Measurements from ENCODE around the gene THAP3.

THAP3 gene, protein sequence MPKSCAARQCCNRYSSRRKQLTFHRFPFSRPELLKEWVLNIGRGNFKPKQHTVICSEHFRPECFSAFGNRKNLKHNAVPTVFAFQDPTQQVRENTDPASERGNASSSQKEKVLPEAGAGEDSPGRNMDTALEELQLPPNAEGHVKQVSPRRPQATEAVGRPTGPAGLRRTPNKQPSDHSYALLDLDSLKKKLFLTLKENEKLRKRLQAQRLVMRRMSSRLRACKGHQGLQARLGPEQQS

DNA sequence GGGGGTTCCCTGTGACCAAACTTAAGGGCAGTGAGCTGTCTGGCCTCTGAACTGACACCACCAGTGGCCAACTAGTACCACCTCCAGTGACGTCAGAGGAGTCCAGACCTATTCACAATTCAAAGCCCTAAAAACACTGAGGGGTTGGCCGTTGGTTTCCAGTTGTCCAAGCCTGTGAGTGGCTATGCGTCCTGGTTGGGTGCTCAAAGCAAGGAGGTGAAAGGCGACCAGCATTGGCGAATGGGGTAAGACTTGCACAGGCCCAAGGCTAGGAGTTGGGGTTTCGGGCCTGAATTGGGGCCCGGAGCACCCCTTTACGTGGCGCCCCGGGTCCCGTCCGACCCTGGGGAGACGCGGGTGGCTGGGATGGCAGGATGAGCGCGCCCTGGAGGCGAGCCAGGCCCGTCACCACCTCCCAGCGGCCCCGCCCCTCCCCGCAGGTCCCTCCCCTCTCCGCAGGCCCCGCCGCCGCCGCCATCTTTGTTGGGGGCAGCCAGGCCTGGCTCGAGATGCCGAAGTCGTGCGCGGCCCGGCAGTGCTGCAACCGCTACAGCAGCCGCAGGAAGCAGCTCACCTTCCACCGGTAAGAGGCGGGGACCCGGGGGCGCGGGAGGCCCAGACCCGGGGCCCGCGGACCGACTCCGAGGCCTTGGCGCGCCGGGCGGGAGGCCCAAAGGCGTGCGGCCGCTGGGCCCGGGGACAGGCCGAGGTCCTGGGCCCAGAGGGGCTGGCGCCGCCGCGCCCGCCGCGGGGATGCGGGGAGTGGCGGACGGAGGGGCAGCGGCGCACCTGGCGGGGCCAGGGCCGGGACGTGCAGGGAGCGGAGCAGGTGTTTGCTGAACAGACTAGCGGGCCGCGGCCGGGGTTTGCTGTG is at the start of gene THAP3:
TSS of gene THAP3 (plus strand) at position 159 of the 874 bp plus-strand sequence. CDS start at position 510, 351 bp downstream.
- DNase-seq (ENCODE audit: low spot score): peak; percentile 78

DNA sequence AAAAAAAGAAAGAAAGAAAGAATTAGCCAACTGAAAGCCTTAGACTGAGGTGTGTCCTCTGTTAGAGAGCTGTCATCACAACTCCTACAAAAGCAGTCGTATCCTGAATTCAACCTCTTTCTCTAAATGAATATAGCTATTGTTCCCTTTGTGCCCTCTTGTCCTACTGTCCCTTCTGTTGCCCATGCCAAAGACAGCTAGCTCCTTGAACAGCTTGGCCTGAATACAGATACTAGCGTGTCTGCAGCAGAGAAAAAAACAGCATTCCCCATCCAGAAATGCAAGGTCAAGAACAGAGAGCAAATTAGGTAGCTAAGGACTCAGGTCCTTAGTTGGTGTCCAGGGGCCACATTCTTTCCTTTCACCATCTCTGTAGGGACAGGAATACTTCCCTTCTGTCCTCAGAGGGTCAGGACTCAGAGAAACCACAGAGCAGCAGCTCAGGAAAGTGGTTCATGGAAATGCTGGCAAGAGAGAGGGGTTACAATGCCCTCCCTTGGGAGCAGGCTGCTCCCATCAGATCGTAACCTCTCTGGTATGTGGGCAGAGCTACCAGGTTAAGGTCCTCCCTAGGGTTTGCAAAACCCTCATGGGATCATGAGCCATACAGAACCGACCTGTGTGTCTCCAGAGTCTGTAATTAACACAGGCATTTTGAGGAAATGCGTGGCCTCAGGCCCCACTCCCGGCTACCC is 46.7 kb upstream of the THAP3 start:
- DNase-seq (ENCODE audit: low spot score): no peak

DNA sequence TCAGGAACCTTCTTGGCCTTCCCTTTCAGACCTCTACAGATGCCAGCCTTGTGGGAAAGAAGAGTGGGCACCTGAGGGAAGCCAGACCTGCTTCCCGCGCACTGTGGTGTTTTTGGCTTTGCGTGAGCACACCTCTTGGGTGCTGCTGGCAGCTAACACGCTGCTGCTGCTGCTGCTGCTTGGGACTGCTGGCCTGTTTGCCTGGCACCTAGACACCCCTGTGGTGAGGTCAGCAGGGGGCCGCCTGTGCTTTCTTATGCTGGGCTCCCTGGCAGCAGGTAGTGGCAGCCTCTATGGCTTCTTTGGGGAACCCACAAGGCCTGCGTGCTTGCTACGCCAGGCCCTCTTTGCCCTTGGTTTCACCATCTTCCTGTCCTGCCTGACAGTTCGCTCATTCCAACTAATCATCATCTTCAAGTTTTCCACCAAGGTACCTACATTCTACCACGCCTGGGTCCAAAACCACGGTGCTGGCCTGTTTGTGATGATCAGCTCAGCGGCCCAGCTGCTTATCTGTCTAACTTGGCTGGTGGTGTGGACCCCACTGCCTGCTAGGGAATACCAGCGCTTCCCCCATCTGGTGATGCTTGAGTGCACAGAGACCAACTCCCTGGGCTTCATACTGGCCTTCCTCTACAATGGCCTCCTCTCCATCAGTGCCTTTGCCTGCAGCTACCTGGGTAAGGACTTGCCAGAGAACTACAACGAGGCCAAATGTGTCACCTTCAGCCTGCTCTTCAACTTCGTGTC is 45.9 kb upstream of the THAP3 start:
- no peak for DNase-seq (ENCODE audit: low spot score)

DNA sequence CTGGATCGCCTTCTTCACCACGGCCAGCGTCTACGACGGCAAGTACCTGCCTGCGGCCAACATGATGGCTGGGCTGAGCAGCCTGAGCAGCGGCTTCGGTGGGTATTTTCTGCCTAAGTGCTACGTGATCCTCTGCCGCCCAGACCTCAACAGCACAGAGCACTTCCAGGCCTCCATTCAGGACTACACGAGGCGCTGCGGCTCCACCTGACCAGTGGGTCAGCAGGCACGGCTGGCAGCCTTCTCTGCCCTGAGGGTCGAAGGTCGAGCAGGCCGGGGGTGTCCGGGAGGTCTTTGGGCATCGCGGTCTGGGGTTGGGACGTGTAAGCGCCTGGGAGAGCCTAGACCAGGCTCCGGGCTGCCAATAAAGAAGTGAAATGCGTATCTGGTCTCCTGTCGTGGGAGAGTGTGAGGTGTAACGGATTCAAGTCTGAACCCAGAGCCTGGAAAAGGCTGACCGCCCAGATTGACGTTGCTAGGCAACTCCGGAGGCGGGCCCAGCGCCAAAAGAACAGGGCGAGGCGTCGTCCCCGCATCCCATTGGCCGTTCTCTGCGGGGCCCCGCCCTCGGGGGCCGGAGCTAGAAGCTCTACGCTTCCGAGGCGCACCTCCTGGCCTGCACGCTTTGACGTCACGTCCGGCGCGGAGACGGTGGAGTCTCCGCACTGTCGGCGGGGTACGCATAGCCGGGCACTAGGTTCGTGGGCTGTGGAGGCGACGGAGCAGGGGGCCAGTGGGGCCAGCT is 45.1 kb upstream of the THAP3 start, which contains the start of gene ZBTB48:
TSS of gene ZBTB48 (plus strand) at position 621 of the 745 bp plus-strand sequence. CDS start 616 bp downstream, outside the sequence.
- peak; percentile 97 for DNase-seq (ENCODE audit: low spot score)

DNA sequence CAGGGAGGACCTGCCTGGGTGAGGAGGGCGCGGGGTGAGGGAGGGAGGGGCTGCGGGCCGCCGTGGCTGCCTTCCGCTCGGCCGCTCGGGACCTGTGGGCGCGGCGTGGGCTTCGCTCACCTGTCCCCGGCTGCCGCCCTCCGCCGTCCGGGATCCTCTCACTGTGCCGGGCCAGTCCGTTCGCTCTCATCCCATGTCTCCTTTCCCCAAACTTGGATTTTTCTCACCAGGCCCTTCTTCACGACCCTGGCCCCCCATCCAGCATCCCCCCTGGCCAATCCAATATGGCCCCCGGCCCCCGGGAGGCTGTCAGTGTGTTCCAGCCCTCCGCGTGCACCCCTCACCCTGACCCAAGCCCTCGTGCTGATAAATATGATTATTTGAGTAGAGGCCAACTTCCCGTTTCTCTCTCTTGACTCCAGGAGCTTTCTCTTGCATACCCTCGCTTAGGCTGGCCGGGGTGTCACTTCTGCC is 44.5 kb upstream of the THAP3 start:
- no peak for DNase-seq (ENCODE audit: low spot score)

DNA sequence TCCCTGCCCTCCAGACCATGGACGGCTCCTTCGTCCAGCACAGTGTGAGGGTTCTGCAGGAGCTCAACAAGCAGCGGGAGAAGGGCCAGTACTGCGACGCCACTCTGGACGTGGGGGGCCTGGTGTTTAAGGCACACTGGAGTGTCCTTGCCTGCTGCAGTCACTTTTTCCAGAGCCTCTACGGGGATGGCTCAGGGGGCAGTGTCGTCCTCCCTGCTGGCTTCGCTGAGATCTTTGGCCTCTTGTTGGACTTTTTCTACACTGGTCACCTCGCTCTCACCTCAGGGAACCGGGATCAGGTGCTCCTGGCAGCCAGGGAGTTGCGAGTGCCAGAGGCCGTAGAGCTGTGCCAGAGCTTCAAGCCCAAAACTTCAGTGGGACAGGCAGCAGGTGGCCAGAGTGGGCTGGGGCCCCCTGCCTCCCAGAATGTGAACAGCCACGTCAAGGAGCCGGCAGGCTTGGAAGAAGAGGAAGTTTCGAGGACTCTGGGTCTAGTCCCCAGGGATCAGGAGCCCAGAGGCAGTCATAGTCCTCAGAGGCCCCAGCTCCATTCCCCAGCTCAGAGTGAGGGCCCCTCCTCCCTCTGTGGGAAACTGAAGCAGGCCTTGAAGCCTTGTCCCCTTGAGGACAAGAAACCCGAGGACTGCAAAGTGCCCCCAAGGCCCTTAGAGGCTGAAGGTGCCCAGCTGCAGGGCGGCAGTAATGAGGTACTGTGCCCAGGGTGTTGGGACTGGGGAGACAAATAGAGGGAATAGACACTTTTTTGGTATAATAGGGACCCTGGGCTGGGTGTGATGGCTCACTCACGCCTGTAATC is 43.9 kb upstream of the THAP3 start:
- DNase-seq (ENCODE audit: low spot score): no peak

DNA sequence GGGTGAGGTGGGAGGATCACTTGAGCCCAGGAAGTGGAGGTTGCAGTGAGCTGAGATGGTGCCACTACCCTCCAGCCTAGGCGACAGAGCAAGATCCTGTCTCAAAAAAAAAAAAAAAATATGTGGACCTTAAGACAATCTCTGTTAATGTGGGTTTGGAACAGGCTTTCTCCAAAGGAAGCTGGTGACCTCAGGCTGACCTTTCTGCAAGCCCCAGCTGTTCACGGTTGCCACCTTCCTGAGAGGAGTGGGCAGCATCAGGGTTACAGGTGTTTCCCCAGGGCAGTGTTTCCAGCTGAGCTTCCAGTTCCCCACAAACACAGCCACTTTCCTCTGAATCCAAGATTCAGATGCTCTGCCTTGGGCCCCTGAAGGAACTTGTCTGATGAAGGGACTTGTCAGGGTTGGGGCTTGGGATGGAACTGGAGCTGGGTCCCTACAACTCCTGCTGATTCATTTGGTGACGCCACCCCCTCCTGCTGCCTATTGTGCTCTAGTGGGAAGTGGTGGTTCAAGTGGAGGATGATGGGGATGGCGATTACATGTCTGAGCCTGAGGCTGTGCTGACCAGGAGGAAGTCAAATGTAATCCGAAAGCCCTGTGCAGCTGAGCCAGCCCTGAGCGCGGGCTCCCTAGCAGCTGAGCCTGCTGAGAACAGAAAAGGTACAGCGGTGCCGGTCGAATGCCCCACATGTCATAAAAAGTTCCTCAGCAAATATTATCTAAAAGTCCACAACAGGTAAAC is 42.9 kb upstream of the THAP3 start:
- DNase-seq (ENCODE audit: low spot score): peak; percentile 37

DNA sequence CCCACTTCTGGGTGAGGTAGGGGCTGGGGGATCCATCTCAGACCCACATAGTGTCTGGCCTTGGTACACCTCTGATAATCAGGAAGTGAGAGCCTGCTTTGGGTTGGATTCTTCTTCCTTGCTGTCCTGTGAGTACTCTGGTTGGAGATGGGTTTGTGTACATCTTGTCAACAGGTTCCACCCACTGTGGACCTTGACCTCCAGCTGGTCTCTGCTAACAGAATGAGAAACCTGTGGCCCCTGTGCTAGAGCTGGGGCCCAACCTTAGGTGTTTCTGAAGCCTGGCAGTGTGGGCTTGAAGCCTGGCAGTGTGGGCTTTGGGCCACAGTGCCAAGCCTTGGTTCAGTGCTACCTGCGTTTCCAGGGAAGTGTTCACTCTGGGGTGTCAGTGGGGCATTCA is 42.3 kb upstream of the THAP3 start:
- no peak for DNase-seq (ENCODE audit: low spot score)

DNA sequence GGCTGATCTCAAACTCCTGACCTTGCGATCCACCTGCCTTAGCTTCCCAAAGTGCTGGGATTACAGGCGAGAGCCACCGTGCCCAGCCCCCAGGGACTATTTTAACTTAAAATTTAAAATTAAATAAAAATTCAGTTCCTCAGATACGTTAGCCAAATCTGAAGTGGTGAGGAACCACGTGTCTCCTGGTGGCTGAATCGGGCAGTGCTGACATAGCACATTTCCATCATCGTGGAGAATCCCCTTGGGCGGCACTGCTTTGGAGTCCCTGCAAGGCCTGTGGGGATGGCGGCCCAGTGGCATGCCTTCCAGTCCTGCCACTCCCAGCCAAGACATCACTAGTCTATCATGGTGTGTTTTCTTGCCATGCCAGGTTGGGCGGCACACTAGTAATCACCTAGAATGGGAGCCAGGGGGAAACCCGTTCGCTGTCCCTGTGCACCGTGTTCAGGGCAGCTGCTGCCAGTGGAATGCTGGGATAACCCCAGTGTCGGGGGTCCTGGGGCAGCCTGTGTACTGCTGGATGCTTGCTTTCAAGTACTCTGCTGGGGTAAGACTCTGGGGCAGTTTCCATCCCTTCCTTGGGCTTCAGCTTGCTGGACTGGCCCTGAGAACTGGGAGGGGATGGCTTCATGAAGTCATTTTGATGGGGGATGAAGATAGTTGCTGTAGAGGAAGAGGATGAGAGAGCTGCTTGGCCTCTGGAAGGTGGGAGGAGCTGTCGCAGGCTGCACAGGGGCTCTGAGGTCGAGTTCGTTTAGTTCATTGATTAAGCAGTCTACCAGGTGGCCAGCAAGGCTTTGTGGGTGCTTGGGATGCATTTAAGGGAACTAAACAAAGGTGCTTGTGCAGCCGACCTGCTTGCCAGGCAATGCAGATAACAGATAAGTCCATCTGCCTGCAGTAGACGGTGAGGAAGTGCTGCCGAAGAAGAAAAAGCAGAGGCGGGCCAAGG is 40.3 kb upstream of the THAP3 start:
- DNase-seq (ENCODE audit: low spot score): no peak

DNA sequence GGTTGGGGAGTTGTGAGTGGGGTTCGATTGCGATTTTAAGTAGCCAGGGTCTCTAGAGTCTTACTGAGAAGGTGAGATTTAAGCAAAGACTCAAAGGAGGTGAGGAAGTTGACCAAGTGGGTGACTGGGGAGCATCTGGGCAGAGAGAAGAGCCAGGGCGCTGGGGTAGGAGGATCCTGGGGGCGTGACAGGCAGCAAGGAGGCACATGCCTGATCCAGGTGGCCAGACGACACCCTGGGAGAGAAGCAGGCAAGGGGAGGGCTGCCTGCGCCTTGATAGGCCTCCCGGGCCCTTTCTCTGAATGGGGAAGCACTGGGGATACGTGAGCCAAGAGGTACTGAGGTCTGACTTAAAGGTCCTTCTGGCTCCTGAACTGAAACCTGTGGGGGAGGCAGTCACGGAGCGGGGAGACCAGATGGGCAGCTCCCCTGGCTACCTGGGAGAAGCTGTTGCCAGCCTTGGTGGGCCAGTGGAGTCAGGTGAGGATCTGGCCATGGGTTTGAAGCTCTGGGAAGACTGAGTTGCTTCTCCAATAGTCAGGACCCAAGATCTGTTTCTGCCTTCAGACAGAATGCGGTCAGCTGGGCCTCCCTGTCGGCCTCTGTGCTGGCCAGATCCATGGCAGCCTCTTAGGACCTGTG is 39.5 kb upstream of the THAP3 start:
- DNase-seq (ENCODE audit: low spot score): no peak

DNA sequence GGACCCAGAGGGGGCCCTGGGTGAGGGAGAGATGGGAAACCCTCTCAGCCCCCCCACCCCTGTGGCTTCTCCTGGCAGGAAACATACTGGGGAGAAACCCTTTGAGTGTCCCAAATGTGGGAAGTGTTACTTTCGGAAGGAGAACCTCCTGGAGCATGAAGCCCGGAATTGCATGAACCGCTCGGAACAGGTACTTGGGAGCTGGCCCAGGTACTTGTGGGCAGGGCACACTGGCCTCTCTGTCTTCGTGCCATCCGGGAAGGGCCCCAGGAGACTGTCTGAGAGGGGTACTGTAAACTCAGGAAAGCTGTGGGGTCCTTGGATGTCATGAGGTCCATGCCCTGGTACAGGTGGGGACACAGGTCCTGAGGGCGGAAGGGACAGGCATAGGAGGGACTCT is 38.8 kb upstream of the THAP3 start:
- no peak for DNase-seq (ENCODE audit: low spot score)

DNA sequence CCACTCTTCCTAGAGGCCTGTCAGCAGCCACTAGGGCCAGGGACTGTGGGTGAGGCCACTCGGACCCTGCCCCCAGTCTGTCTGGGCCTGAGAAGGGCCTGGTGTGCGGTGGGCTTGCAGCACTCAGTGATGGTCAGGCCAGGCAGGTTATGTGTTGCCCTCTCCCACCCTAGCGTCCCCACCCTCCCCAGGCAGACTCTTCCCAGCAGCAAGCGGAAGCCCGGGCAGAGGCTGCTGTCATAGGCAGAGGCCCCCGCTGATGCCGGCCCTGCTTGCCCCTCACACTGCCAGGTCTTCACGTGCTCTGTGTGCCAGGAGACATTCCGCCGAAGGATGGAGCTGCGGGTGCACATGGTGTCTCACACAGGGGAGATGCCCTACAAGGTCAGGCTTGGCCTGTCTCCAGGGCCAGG is 38.3 kb upstream of the THAP3 start:
- no peak for DNase-seq (ENCODE audit: low spot score)

DNA sequence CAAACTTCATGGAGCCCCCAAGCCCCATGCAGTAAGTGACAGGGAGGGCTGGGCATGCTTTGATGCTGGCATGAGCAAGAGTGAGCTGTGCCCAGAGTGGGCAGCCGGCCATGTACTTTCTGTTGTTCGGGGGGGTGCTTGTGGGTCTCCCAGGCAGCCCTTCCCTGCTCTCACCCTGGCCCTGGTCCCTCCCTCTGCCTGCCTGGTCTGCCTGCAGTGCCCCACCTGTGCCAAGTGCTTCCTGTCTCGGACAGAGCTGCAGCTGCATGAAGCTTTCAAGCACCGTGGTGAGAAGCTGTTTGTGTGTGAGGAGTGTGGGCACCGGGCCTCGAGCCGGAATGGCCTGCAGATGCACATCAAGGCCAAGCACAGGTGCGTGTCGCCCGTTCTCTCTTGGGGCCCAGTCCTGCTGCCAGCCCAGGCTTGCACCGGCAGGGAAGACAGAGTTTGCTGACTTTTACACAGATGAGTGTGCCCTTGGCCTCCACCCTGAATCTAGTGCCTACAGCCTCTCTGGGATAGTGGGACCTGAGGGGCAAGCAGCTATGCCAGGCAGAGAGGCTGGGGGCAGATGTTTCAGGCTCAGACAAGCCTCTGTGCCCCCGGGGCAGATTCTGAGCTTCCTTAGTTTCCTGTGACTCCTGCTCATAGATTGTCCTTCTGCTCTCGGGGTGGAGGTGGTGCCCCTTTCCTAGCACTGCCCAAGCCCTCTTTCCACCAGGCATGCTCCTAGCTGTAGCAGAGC is 37.2 kb upstream of the THAP3 start:
- no peak for DNase-seq (ENCODE audit: low spot score)

DNA sequence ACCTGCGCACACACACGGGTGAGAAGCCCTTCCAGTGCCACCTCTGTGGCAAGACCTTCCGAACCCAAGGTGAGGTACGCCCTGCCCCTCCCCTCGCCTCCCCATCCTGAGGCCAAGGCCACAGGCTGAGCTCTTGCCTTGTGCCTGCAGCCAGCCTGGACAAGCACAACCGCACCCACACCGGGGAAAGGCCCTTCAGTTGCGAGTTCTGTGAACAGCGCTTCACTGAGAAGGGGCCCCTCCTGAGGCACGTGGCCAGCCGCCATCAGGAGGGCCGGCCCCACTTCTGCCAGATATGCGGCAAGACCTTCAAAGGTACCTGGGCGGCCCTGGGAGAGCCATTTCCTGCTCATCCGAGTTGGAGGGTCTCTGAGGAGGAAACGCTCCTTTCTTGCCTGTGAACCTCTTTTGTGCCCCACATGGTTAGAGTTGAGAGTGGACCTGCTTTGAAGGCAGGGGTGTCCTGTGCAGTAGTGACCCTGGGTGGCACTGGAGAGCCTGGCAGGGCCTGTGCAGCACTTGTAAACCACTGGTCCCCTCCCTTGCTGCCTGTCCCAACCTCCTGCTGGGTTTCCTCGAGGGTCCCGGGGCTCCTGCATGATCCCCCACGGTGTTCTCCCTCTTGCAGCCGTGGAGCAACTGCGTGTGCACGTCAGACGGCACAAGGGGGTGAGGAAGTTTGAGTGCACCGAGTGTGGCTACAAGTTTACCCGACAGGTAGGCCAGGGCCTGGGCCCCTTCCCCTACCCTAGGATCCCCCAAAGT is 36.4 kb upstream of the THAP3 start:
- DNase-seq (ENCODE audit: low spot score): no peak

DNA sequence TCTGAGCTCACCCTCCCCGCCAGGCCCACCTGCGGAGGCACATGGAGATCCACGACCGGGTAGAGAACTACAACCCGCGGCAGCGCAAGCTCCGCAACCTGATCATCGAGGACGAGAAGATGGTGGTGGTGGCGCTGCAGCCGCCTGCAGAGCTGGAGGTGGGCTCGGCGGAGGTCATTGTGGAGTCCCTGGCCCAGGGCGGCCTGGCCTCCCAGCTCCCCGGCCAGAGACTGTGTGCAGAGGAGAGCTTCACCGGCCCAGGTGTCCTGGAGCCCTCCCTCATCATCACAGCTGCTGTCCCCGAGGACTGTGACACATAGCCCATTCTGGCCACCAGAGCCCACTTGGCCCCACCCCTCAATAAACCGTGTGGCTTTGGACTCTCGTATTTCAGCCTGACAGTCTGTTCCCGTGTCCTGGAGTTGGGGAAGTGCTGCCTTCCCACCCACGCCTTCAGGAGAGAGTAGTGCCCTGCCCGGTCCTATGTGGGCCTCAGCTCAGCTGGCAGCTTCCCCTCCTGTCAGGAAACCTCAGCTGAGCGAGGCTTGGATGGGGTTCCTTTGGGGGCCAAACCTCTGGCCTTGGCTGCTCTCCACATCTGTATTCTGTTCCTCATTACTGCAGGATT is 35.7 kb upstream of the THAP3 start:
- no peak for DNase-seq (ENCODE audit: low spot score)

DNA sequence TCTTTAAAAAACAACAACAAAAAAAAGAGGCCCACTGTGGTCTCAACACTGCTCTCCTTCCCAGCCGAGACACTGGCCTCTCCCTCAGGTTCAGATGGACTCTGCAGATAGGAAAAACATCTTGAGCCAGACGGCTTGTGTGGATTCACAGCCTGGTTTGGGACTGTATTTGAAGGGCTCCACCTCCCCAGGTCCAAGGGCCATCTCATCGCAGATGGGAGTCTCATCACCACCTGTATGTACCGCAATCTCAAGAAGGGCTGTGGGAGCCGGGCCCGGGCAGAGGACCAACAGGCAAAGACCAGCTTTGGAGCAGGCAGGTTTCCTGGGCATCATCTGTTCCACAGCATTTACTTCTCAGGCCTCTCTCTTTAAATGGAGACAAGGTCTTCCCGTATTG is 34.6 kb upstream of the THAP3 start:
- DNase-seq (ENCODE audit: low spot score): no peak

All from kidney capillary endothelial cell (primary cell).